Calu3 (cell line): ENCODE data around the gene RYR1. TPM values are rescaled to one million over a fixed set of nuclear protein-coding genes. Genes with fewer than 3 reads are reported as not detected.

Experiments used
- BruUV-seq: library from RNA; stranded (reverse); fragments of 400-500 nt; replicated peaks from 2 replicates; lab custom pipeline; 2021; lab: Mats Ljungman, UMichigan
- CTCF ChIA-PET: fragments of 300-600 bp; sonication (Branson Sonifier 250); formaldehyde crosslinking; loops from one replicate; lab custom pipeline; 2022; ENCODE audit warnings: antibody characterized with exemption; lab: Charles Lee
- DNase-seq: peaks from one replicate; pipeline ENCODE4 v3.0.0; 2022
- H3K27ac Mint-ChIP-seq: one replicate; pipeline ENCODE4 v1.8.0; 2022; ENCODE audit warnings: mixed read lengths; ENCODE audit not compliant: unreplicated experiment
- H3K27me3 Mint-ChIP-seq: one replicate; pipeline ENCODE4 v1.8.0; 2022; ENCODE audit warnings: mixed read lengths; ENCODE audit not compliant: unreplicated experiment
- H3K36me3 Mint-ChIP-seq: one replicate; pipeline ENCODE4 v1.8.0; 2022; ENCODE audit warnings: mild to moderate bottlenecking, moderate library complexity, mixed read lengths; ENCODE audit not compliant: insufficient read depth, unreplicated experiment
- H3K4me1 Mint-ChIP-seq: one replicate; pipeline ENCODE4 v1.8.0; 2022; ENCODE audit warnings: mild to moderate bottlenecking, low read depth, mixed read lengths; ENCODE audit not compliant: unreplicated experiment
- H3K4me3 Mint-ChIP-seq: one replicate; pipeline ENCODE4 v1.8.0; 2022; ENCODE audit warnings: mild to moderate bottlenecking, low read depth, moderate library complexity, mixed read lengths; ENCODE audit not compliant: unreplicated experiment
- H3K9me3 Mint-ChIP-seq: one replicate; pipeline ENCODE4 v1.8.0; 2022; ENCODE audit warnings: low read depth, mixed read lengths; ENCODE audit not compliant: unreplicated experiment
- intact Hi-C: fragments of 100-400 bp; cut with micrococcal nuclease; formaldehyde crosslinking; loops from one replicate; pipeline ENCODE4 v1.10.0; 2022; ENCODE audit not compliant: unreplicated experiment
- total RNA-seq: library from RNA; stranded (reverse); gene quantifications from 2 replicates; pipeline ENCODE4 v1.2.3, GENCODE V29; 2022
- TF ChIP-seq, protein P1 (sequence below): fragments of 200-600 bp; IDR thresholded peaks from one replicate; pipeline ENCODE4 v1.8.0; 2022; ENCODE audit warnings: antibody characterized with exemption; ENCODE audit not compliant: unreplicated experiment

The RYR1 gene
- total RNA-seq, 1 experiment from 2014 or later, result 1.4 TPM

DNA sequence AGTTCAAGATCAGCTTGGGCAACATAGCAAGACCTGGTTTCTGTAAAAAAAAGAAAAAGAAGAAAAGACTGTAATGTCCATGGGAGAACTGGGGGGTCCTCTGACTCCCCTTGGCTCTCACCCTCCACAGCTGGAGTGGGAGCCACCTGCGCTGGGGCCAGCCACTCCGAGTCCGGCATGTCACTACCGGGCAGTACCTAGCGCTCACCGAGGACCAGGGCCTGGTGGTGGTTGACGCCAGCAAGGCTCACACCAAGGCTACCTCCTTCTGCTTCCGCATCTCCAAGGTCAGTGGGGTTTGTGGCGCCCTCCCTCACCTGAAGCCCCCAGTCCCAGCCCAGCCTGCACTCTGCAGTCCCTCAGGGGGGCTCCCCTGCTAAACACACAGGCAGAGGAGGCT is 14.7 kb downstream of the RYR1 start:
- intact Hi-C loops, result no loop called here
- Mint-ChIP-seq H3K27ac (no peak overlapping the region), H3K4me1 (no peaks in the 10 kb centered on the region), H3K36me3 (no peaks in the 10 kb centered on the region), H3K4me3 (no peak overlapping the region), H3K9me3 (no peaks in the 10 kb centered on the region), H3K27me3 (peaks cover 80% of the 10 kb centered on the region)
- DNase-seq, result no peak
- CTCF ChIA-PET, result no interaction called here
- BruUV-seq, result no TSS peak
- TF ChIP-seq, protein P1, sequence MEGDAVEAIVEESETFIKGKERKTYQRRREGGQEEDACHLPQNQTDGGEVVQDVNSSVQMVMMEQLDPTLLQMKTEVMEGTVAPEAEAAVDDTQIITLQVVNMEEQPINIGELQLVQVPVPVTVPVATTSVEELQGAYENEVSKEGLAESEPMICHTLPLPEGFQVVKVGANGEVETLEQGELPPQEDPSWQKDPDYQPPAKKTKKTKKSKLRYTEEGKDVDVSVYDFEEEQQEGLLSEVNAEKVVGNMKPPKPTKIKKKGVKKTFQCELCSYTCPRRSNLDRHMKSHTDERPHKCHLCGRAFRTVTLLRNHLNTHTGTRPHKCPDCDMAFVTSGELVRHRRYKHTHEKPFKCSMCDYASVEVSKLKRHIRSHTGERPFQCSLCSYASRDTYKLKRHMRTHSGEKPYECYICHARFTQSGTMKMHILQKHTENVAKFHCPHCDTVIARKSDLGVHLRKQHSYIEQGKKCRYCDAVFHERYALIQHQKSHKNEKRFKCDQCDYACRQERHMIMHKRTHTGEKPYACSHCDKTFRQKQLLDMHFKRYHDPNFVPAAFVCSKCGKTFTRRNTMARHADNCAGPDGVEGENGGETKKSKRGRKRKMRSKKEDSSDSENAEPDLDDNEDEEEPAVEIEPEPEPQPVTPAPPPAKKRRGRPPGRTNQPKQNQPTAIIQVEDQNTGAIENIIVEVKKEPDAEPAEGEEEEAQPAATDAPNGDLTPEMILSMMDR, result no peak

DNA sequence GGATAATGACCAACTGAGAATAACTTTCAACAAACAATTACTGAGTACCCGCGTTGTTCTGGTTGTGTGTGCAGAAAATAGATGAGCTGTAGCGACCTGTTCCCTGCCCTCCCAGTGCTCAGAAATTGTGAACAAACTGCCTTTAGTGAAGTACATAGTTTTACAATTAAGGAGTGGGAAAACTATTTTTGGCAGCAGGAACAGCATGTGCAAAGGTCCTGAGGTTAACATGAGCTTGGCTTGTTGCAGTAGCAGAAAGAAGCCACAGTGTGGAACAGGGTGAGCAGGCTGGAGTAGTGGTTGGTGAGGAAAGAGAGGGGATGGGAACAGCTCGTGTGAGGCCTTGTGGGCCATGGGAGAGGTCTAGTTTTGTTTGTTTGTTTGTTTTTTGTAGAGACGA is 16.0 kb downstream of the RYR1 start:
- Mint-ChIP-seq H3K27me3 (peaks cover 71% of the 10 kb centered on the region), H3K9me3 (no peaks in the 10 kb centered on the region), H3K4me3 (no peak overlapping the region), H3K36me3 (no peaks in the 10 kb centered on the region), H3K27ac (no peak overlapping the region), H3K4me1 (no peaks in the 10 kb centered on the region)
- CTCF ChIA-PET, result no interaction called here
- no TSS peak for BruUV-seq
- DNase-seq, result no peak
- intact Hi-C loops, result no loop called here
- TF ChIP-seq, protein P1, result no peak

DNA sequence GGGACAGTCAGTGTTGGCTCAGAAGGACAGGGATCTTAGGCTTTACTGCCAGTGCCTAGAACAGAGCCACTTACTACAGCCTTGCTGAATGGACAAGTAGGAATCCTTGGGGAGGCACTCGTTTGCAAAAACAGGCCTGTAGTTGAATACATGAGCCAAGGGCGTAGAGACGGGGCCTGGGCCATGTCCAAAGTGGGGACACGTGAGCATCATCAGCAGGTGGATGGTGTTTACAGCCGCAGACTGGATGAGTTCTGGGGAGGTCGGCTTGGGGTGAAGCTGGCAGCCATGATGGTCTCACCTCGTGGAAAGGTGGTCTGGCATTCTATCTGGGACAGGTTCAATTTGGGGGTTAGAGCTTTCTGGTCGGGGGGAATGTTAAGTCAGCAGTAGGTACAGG is 17.5 kb downstream of the RYR1 start:
- CTCF ChIA-PET, result no interaction called here
- H3K4me1 Mint-ChIP-seq, result no peaks in the 10 kb centered on the region
- no peak overlapping the region for H3K4me3 Mint-ChIP-seq
- DNase-seq, result no peak
- H3K27ac Mint-ChIP-seq, result no peak overlapping the region
- no TSS peak for BruUV-seq
- intact Hi-C loops, result no loop called here
- H3K36me3 Mint-ChIP-seq, result no peaks in the 10 kb centered on the region
- TF ChIP-seq, protein P1, result no peak
- H3K9me3 Mint-ChIP-seq, result no peaks in the 10 kb centered on the region
- peaks cover 68% of the 10 kb centered on the region for H3K27me3 Mint-ChIP-seq

DNA sequence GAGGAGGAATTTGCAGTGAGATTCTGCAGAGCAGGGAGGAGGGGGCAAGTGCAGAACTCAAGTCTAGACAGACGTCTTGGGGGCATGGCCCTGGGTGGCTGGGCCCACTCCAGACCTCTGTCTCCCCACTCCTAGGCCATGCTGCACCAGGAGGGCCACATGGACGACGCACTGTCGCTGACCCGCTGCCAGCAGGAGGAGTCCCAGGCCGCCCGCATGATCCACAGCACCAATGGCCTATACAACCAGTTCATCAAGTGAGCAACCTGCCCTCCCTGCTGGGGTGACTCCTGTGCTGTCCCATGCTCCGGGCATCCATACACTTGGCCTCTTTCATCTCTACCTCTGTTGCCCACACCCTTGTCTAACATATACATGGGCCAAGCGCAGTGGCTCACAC is 18.1 kb downstream of the RYR1 start:
- Mint-ChIP-seq H3K9me3 (no peaks in the 10 kb centered on the region), H3K4me3 (no peak overlapping the region), H3K27me3 (peaks cover 64% of the 10 kb centered on the region), H3K4me1 (no peaks in the 10 kb centered on the region), H3K27ac (no peak overlapping the region), H3K36me3 (no peaks in the 10 kb centered on the region)
- TF ChIP-seq, protein P1, result no peak
- CTCF ChIA-PET, result no interaction called here
- no TSS peak for BruUV-seq
- intact Hi-C loops, result no loop called here
- no peak for DNase-seq
